Activated naive CD4-positive, alpha-beta T cell treated with anti-CD3 and anti-CD28 coated beads, Interleukin-2, amount 50 U/mL, for 72 hours (primary cell): ENCODE measurements around the gene IRAK1. TPM values are rescaled to one million over a fixed set of nuclear protein-coding genes. Genes with fewer than 3 reads are reported as not detected.
A peak's percentile ranks its signal among the peaks of the same experiment; 100 is the strongest.

ENCODE experiments used
- ATAC-seq, 2 donors: fragments of 150-1000 bp; cut with Tn5 transposase; 2 replicates each; pipeline ENCODE4 v1.10.0; 2021; ENCODE audit warnings: mild to moderate bottlenecking in 2 of 2, moderate library complexity in 2 of 2
- DNase-seq, 2 donors: peaks; one replicate each; pipeline ENCODE4 v3.0.0; 2021 to 2022; ENCODE audit warnings: low spot score in 2 of 2
- H3K27ac Mint-ChIP-seq, 2 donors: one replicate each; pipeline ENCODE4 v1.8.0; 2022; ENCODE audit warnings: mild to moderate bottlenecking in 2 of 2, mixed read lengths in 2 of 2
- H3K36me3 Mint-ChIP-seq, 2 donors: one replicate each; pipeline ENCODE4 v1.8.0; 2022; ENCODE audit warnings: mixed read lengths in 2 of 2
- H3K9me3 Mint-ChIP-seq, 2 donors: one replicate each; pipeline ENCODE4 v1.8.0; 2022; ENCODE audit warnings: mixed read lengths in 2 of 2
- total RNA-seq, 2 donors: library from RNA; stranded (reverse); gene quantifications; one replicate each; pipeline ENCODE4 v1.2.3, GENCODE V29; 2022

The IRAK1 gene
- total RNA-seq, 2 donors from 2014 or later: 104 to 123 TPM

GRCh38 chrX:154015581-154016264 lies 4.0 kb downstream of the IRAK1 start:
- no peak for ATAC-seq
- Mint-ChIP-seq H3K36me3 (peaks cover 0 to 5% of the 10 kb centered on the region in 2 donors), H3K27ac (peak overlapping the region in 1 of 2 donors; percentile 77)

DNA sequence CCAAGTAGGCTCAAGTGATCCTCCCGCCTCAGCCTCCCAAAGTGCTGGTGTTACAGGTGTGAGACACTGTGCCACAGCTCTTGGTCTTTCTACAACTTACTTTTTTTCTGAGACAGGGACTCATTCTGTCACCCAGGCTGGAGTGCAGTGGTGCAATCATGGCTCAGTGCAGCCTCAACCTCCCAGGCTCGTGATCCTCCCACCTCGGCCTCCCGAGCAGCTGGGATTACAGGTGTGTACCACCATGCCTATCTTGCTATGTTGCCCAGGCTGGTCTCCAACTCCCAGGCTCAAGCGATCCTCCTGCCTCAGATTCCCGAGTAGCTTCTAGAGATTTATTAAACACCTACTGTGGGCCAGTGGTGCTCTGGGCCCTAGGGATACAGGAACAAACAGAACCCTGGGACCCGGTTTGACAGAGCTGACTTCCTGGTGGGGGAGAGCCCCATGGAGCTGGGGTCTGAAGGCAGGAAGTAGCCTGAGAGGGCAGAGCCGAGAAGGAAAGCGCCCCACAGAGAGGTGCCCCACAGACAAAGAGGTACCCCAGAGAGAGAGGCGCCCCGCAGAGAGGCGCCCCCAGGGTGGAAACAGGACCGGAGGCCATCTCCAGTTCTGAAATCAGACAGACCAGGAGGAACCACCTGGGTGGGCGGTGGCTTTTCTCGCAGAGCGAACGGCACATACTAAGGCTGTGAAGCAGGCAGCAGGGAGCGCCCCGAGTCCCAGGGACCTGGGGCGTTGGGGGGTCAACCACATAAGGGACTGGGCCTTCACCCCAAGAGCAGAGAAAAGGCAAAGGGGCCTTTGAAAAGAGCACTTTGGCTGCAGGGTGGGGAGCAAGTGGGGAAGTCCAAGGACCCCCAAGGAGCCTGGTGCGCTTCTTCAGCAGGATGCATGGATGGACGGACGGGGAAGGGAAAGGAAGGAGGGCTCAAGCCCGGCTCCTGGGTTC lies 5.0 kb downstream of the IRAK1 start:
- H3K36me3 Mint-ChIP-seq: peaks cover 0 to 5% of the 10 kb centered on the region in 2 donors
- H3K27ac Mint-ChIP-seq: peak overlapping the region; percentile 79 to 80
- DNase-seq (no peak), ATAC-seq (no peak)
- no peaks in the 10 kb centered on the region for H3K9me3 Mint-ChIP-seq

More at GRCh38 chrX:154015581-154016264, 4.0 kb downstream of the IRAK1 start:
- DNase-seq: no peak
- H3K9me3 Mint-ChIP-seq: no peaks in the 10 kb centered on the region

DNA sequence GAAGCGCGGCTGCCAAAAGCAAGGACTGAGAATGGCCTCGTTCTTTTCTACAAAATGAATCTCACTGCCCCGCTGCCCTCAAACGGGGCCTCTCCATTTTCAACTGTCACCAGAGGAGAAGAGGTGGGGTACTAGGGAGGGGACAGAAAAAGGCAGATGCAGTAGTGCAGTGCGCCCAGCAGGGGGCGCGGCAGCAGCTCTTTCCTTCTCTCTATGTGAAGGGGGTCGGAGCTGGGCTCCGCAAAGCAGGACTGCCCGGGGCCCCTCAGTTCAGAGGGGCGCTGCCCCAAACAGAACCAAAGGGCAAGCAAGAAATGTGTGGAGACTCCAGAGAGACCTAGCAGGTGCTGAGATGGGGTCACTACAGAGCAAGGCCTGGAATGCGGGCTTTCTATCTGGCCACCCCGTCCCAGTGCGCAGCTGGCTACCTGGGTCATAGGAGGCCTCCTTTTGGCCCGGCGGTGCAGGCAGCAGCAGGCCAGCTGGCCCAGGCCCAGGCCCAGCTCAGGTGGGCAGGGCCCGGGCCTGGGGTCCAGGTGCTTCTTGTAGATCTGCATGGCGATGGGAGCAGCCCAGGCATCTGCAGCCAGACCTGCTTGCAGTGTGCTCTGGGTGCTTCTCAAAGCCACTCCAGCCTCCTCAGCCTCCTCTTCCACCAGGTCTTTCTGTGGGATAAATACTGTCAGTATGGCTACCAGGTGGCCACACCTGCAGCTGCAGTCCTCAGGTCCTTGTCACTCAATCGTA lies 5.9 kb downstream of the IRAK1 start:
- Mint-ChIP-seq H3K9me3 (no peaks in the 10 kb centered on the region), H3K27ac (peak overlapping the region; percentile 50 to 65), H3K36me3 (peaks cover 0 to 5% of the 10 kb centered on the region in 2 donors)
- ATAC-seq (peak; percentile 75 to 77), DNase-seq (peak in 1 of 2 donors; percentile 45)

GRCh38 chrX:154013001-154013421 lies 6.7 kb downstream of the IRAK1 start:
- Mint-ChIP-seq H3K27ac (peak overlapping the region; percentile 50 to 65), H3K9me3 (no peaks in the 10 kb centered on the region), H3K36me3 (peaks cover 0 to 5% of the 10 kb centered on the region in 2 donors)
- ATAC-seq (no peak), DNase-seq (no peak)

DNA sequence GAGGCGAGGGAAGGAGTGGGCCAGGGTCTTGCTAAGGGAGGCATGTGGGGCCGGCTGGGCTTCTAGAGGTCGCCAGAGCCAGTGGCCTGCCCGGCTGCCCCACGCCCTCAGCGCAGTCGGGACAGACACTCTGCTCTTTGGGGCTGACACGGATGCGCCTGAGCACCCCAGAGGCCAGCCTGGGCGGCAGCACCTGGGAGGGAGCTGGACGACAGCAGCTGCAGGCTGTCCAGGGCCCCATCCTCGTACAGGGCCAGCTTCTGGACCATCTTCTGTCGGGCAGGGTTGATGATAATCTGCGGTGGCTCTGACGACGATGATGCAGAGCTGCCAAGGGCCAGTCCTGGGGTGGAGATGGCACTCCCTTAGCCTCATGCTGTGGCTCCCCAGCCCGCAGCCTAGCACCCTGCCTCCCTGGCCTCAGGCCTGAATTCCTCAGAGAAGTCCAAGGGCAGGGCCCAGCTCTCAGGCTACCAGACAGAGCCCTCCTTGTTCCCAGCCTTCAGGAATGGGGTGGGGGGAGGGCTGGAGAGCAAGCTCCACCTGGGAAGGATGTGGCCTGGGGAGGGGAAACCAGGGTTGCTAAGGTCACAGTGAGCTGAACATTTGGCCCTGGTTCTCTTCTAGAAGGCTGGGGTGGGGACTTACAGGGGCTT lies 7.2 kb downstream of the IRAK1 start:
- DNase-seq (no peak), ATAC-seq (no peak)
- Mint-ChIP-seq H3K27ac (no peak overlapping the region), H3K36me3 (peaks cover 4 to 5% of the 10 kb centered on the region in 2 donors), H3K9me3 (no peaks in the 10 kb centered on the region)

- DNase-seq: no peak
- Mint-ChIP-seq H3K9me3 (no peaks in the 10 kb centered on the region), H3K27ac (peak overlapping the region in 1 of 2 donors; percentile 44), H3K36me3 (peaks cover 5 to 7% of the 10 kb centered on the region in 2 donors)
- no peak for ATAC-seq
Observed at GRCh38 chrX:154011376-154012335, 8.0 kb downstream of the IRAK1 start.

GRCh38 chrX:154010330-154011087 lies 9.2 kb downstream of the IRAK1 start:
- no peaks in the 10 kb centered on the region for H3K9me3 Mint-ChIP-seq
- H3K36me3 Mint-ChIP-seq: peaks cover 0 to 7% of the 10 kb centered on the region in 2 donors
- ATAC-seq: no peak
- no peak overlapping the region for H3K27ac Mint-ChIP-seq
- no peak for DNase-seq

DNA sequence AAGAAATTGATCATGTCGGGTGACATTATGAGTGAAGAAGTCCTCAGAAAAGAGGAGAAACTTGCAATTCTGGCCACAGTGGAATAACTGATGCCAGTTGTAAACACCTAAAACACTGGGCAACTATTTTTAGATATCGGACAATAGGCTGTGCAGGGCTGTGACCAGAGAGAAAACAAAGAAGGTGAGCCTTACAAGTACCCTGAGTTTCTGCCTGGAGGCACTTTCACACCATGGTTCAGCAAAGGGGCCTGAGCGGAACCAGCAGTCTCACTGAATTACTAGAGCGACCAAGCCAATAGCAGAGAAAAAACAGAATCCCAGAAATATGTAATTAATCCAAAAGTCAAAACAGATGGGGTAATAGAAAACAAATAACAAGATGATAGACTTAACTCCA lies 11.2 kb downstream of the IRAK1 start:
- Mint-ChIP-seq H3K9me3 (no peaks in the 10 kb centered on the region), H3K36me3 (peaks cover 0 to 7% of the 10 kb centered on the region in 2 donors), H3K27ac (peak overlapping the region; percentile 50 to 83)
- ATAC-seq (no peak), DNase-seq (no peak)

- no peak overlapping the region for H3K27ac Mint-ChIP-seq
- H3K36me3 Mint-ChIP-seq: peaks cover 0 to 7% of the 10 kb centered on the region in 2 donors
- no peak for DNase-seq
- H3K9me3 Mint-ChIP-seq: no peaks in the 10 kb centered on the region
- no peak for ATAC-seq
Observed at GRCh38 chrX:154006947-154007346, 12.8 kb downstream of the IRAK1 start.

- ATAC-seq (no peak), DNase-seq (no peak)
- H3K9me3 Mint-ChIP-seq: no peaks in the 10 kb centered on the region
- H3K36me3 Mint-ChIP-seq: peaks cover 0 to 7% of the 10 kb centered on the region in 2 donors
- no peak overlapping the region for H3K27ac Mint-ChIP-seq
Observed at GRCh38 chrX:154004315-154004714, 15.4 kb downstream of the IRAK1 start.

DNA sequence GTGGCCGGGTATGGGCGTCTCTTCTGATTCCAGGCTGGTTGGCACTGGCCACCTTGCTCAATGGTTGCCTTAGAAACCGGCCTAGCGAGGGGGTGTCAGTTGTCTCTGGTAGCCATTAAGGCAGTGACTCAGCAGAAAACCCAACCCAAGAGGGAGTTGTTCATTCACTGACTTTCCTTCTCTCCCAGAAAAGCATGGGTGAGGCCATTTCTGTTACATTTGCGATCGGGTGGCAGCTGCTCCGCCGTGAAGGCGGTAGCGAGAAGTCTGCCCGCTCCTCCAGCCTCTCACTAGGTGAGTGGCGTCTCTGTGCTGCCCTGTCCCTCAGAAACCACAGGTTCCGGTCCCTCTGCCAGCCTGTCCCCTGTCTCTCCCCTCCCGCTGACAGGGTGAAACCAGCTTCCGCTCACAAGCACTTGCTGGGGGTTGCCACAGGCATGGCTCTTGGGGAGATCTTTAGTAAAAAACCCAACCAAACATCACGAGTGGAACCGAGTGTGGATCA lies 17.4 kb downstream of the IRAK1 start:
- ATAC-seq (peak; percentile 62 to 99), DNase-seq (peak in 1 of 2 donors; percentile 73)
- Mint-ChIP-seq H3K9me3 (no peaks in the 10 kb centered on the region), H3K36me3 (peaks cover 0 to under 1% of the 10 kb centered on the region in 2 donors), H3K27ac (peak overlapping the region; percentile 74 to 86)

- Mint-ChIP-seq H3K36me3 (no peaks in the 10 kb centered on the region), H3K27ac (no peak overlapping the region), H3K9me3 (no peaks in the 10 kb centered on the region)
- ATAC-seq: no peak
- no peak for DNase-seq
Observed at GRCh38 chrX:154000051-154000450, 19.7 kb downstream of the IRAK1 start.

DNA sequence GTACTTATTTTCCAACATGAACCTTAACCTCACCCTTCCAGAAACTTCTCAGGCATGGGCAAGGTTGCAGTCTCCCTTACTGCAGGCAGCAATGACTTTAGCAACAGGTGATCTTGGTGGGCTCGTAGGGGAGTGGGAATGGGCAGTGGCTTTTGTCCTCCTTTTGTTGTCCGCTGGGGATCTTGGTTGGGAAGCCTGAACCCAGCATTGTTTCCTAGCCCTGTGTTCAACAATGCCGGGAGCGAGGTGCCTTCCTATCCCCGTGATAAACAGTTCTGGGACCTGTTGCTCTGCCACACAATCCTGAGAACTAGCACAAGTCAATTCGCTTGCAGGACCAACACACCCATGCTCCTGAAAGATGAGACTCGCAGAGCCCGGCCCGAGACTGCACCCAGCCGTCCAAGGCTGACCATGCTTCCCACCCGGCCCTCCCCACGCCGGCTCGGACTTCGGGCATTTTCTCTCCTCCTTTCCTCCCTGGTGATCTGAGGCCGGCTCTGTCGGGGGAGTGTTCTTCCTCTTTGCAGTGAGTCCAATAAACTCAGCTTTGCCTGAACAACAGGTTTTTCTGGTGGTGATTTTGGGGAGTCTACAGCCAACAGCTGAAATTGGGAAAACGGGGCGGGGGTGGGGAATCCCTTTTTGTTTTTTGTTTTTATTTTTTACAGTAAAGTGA lies 20.2 kb downstream of the IRAK1 start:
- H3K27ac Mint-ChIP-seq: no peak overlapping the region
- H3K9me3 Mint-ChIP-seq: no peaks in the 10 kb centered on the region
- no peak for DNase-seq
- ATAC-seq: no peak
- no peaks in the 10 kb centered on the region for H3K36me3 Mint-ChIP-seq

DNA sequence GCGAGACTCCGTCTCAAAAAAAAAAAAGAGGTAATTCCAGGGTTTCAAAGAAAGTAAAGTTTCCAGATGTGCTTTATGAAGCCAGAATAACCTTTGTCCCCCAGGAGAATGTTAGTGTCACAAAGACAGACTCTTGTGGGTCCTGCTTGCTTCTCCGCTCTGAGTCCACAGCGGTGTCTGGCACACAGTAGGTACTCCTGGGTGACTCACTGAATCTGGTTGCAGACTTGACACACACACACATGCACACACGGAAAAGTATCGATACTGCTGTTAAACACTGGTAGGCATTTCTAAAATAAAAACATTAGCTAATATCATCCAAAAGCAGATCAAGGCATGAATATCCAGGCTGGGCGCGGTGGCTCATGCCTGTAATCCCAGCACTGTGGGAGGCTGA lies 24.2 kb downstream of the IRAK1 start:
- no peak overlapping the region for H3K27ac Mint-ChIP-seq

More for the DNA sequence above, 24.2 kb downstream of the IRAK1 start:
- Mint-ChIP-seq H3K9me3 (peaks cover 0 to 3% of the 10 kb centered on the region in 2 donors), H3K36me3 (no peaks in the 10 kb centered on the region)
- ATAC-seq: no peak
- no peak for DNase-seq
